ENCODE results near the gene PAK5.

PAK5 gene

DNA sequence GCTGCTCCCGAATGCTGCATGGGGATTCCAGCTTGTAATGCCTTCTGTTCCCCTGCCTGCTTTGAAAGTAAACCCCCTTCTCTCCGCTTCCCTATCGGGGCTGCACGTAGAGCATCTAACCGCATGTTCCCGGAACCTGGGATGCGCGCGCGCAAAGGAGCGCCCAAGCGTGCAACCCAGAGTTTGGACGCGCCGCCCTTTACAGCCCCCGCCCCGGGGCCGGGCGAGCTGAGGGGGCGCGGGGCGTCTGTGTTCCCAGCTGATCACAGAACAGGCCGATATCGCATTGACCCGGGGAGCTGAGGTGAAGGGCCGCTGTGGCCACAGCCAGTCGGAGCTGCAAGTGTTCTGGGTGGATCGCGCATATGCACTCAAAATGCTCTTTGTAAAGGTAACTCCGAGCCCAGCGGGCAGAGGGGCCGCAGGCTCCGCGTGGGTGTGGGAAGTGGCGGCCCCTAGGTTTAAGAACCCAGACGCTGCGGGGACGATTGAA is 323.1 kb downstream of the PAK5 start:
- TF ChIP-seq, protein P1, sequence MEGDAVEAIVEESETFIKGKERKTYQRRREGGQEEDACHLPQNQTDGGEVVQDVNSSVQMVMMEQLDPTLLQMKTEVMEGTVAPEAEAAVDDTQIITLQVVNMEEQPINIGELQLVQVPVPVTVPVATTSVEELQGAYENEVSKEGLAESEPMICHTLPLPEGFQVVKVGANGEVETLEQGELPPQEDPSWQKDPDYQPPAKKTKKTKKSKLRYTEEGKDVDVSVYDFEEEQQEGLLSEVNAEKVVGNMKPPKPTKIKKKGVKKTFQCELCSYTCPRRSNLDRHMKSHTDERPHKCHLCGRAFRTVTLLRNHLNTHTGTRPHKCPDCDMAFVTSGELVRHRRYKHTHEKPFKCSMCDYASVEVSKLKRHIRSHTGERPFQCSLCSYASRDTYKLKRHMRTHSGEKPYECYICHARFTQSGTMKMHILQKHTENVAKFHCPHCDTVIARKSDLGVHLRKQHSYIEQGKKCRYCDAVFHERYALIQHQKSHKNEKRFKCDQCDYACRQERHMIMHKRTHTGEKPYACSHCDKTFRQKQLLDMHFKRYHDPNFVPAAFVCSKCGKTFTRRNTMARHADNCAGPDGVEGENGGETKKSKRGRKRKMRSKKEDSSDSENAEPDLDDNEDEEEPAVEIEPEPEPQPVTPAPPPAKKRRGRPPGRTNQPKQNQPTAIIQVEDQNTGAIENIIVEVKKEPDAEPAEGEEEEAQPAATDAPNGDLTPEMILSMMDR (conservative IDR thresholded peaks at IDR 0.05) = no peak
- no peak overlapping the region for H3K27ac ChIP-seq

DNA sequence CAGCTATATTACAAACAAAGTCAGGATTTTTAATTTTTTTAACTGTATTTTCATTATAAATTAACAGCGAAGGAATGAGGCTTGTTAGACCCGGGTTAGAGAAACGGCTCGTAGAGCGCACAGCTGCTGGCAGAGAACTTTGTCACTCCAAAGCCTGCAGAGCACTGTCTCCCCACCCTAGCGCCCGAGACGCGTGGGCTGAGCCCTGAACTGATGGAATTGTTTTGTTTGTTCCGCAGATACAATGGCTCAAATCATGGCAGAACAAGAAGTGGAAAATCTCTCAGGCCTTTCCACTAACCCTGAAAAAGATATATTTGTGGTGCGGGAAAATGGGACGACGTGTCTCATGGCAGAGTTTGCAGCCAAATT is 323.7 kb downstream of the PAK5 start:
- TF ChIP-seq, protein P1 (conservative IDR thresholded peaks at IDR 0.05) = no peak
- H3K27ac ChIP-seq = no peak overlapping the region

DNA sequence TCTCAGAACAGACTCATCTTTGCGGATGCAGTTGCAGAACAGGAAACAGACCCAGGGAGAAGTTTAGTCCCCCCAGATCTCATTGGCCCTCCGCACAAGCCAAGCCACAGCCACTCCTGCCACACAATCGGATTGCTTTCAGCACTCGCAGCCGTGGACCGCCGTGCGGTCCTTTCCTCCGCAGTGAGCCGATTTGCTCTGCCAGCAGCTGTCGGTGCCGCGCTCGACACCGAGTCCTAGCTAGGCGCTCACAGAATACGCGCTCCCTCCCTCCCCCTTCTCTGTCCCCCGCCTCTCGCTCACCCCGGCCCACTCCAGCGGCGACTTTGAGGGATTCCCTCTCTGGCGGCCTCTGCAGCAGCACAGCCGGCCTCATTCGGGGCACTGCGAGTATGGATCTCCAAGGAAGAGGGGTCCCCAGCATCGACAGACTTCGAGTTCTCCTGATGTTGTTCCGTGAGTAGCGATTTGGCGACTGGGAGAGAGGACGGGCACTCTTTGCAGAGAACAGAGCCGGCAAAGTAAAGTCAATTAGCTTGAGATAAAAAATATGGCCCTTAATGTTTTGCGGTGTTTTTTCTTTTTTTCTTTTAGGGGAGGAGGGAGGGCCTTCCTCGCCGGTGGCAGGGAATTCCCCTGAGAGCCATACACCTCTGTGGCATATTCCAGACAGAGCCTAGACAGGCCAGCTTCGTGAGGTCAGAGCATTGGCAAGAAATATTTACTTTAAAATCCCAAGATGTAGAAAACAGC is 324.2 kb downstream of the PAK5 start, which contains the start of gene LAMP5:
LAMP5 (plus strand) TSS at position 130 of the 753 bp plus-strand sequence; CDS start at position 393, 263 bp downstream.
- H3K27ac ChIP-seq = no peak within 1 kb of the TSS
- TF ChIP-seq, protein P1 (conservative IDR thresholded peaks at IDR 0.05) = no peak

DNA sequence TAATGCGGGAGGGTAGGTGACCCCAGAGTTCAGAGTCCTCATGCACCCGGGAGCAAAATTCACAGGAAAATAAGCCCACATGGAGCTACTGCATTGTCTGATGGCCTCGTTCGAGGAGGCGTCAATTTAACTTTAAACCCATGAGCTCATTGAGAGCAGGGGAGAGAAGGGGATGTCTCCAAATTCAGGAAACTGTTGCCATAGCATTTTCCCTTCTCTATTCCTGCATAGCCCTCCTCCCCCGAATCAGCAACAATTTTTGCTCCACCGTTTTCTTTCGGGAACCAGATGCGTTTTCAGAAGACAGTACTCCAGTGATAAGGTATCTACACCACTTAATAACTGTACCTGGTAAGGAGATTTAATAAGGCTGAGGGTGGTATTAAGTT is 324.8 kb downstream of the PAK5 start:
- TF ChIP-seq, protein P1 (conservative IDR thresholded peaks at IDR 0.05) = no peak
- no peak overlapping the region for H3K27ac ChIP-seq

DNA sequence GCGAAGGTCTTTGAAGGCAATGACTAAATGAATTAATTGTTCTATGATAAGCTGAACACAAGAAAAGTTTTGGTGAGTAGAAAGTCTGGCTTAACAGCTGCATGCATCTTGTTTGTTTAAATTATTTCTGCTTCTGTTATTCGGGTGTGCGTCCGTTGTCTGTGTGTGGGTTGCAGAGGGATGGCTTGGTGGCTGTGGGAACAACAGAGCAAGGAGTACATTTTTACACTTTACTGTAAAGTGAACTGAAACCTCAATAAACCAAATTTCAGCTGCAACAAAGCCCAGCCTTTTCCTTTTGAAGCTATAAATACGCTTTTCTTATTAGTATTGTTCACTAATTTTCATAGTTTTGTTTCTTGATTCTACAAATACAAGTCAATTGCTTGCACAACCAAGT is 328.0 kb downstream of the PAK5 start:
- TF ChIP-seq, protein P1 (conservative IDR thresholded peaks at IDR 0.05) = no peak
- H3K27ac ChIP-seq = no peak overlapping the region

DNA sequence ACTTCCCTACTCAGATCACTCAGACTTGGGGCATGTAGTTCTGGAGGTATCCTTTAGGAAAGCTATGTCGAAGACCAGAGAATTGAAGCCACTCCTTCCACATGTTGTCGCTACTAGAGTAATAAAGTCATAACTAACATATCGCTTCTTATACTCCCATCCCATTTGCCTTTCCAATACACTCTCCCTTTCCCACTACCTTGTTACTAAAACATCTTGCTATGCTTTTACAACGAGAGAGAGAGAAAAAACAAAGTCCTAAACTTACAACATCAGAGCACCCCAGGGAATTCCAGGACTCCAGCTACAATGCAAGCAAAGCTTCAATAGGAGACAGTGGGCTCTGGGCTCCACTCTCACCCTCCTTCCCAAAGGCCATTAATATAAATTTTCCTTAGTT is 329.6 kb downstream of the PAK5 start:
- TF ChIP-seq, protein P1 (conservative IDR thresholded peaks at IDR 0.05) = no peak
- H3K27ac ChIP-seq = no peak overlapping the region

DNA sequence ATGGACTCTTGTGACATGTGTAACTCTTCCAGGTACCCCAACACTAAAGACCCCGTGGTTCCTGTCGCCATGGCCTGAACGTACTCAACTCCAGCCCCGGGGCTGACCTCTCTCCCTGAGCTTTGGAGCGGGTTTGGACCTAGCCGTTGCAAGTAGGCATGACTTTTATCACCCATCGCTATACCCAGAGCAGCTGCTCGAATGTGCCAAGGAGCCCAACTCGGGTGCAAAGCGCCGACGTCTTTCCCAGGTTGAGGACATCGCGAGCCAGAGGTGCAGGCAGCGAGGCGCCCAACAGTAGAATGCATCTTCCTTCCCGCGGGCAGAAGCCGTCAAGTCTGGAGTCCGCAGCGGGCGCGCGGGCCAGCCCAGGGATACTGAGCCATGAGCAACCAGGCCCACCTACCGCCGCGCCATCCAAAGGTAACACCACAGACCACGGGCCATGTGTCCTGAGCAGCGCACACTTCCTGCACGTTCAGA is 330.1 kb downstream of the PAK5 start:
- TF ChIP-seq, protein P1 (conservative IDR thresholded peaks at IDR 0.05) = no peak
- H3K27ac ChIP-seq = no peak overlapping the region
